ENCODE measurements around the gene MDM2.
"Not testable (repeated sequence)": the region's sequence is repeated elsewhere in the genome, so short reads cannot be mapped to it uniquely, and the experiment has no call there.

Gene MDM2

GRCh38 chr12:68805592-68806120 is 2.3 kb upstream of the MDM2 start:
- DNase-seq (ENCODE audit: low read depth) = no peak
- TF ChIP-seq CTCF (IDR thresholded peaks at IDR 0.05; ENCODE audit: control insufficient read depth, extremely low read depth, insufficient read depth) = no peak
- no peak overlapping the region for H3K4me3 ChIP-seq (ENCODE audit: low read depth, low read length)

- TF ChIP-seq CTCF (IDR thresholded peaks at IDR 0.05; ENCODE audit: control insufficient read depth, extremely low read depth, insufficient read depth) = no peak
- DNase-seq (ENCODE audit: low read depth) = no peak
- peak overlapping the region; percentile 96 for H3K4me3 ChIP-seq (ENCODE audit: low read depth, low read length)
Measured at GRCh38 chr12:68806488-68807237, 1.3 kb upstream of the MDM2 start.

GRCh38 chr12:68807274-68807575 is 752 bp upstream of the MDM2 start:
- DNase-seq (ENCODE audit: low read depth) = not testable (repeated sequence)
- peak overlapping the region; percentile 96 for H3K4me3 ChIP-seq (ENCODE audit: low read depth, low read length)

GRCh38 chr12:68808388-68809189 is 612 bp downstream of the MDM2 start:
- peak overlapping the region; percentile 96 for H3K4me3 ChIP-seq (ENCODE audit: low read depth, low read length)
- peak; percentile 80 for DNase-seq (ENCODE audit: low read depth)
- TF ChIP-seq CTCF (IDR thresholded peaks at IDR 0.05; ENCODE audit: control insufficient read depth, extremely low read depth, insufficient read depth) = no peak

DNA sequence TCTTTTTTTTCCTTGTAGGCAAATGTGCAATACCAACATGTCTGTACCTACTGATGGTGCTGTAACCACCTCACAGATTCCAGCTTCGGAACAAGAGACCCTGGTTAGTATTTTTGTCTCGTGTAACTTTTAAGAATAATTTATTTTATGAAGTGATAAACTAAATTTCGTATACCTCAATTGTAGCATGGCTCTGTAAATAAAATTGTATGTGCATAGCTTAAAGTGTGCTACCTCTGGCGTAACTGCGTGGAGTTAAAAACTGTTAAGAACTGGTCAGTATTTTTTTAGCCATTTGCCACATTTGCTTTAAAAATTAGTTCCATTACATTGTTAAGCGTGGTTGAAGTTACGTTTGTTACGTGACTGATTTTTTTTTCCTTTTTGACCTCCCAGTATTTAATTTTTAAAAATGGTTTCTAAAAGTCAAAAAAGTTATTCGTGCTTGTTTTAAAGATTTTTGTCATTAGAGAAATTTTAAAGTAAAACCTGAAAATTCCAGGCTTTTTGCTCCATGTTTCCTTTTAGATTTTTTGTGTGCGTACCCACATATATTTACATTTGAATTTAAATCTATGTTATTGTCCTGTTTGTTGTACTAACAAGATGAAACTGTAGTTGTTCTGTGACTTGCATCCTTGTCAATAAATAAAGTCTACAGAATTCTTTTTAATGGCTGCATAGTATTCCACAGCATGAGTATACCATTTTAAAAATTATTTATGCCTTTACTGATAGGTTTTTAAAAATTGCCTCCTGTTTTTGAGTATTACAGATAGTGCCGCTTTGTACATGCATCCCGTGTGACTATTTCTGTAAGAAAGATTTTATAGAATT is 1.4 kb downstream of the MDM2 start:
- TF ChIP-seq CTCF (IDR thresholded peaks at IDR 0.05; ENCODE audit: control insufficient read depth, extremely low read depth, insufficient read depth) = no peak
- H3K4me3 ChIP-seq (ENCODE audit: low read depth, low read length) = peak overlapping the region; percentile 96
- no peak for DNase-seq (ENCODE audit: low read depth)

- not testable (repeated sequence) for DNase-seq (ENCODE audit: low read depth)
- H3K4me3 ChIP-seq (ENCODE audit: low read depth, low read length) = peak overlapping the region; percentile 96
Measured at GRCh38 chr12:68810027-68810389, 2.0 kb downstream of the MDM2 start.

GRCh38 chr12:68811573-68811972 is 3.6 kb downstream of the MDM2 start:
- not testable (repeated sequence) for DNase-seq (ENCODE audit: low read depth); H3K4me3 ChIP-seq (ENCODE audit: low read depth, low read length)

GRCh38 chr12:68812553-68813241 is 4.7 kb downstream of the MDM2 start:
- no peak overlapping the region for H3K4me3 ChIP-seq (ENCODE audit: low read depth, low read length)
- DNase-seq (ENCODE audit: low read depth) = no peak
- TF ChIP-seq CTCF (IDR thresholded peaks at IDR 0.05; ENCODE audit: control insufficient read depth, extremely low read depth, insufficient read depth) = no peak

Measured in LNCaP clone FGC (cell line).